ENCODE results near the gene PLK3. TPM values are rescaled to one million over a fixed set of nuclear protein-coding genes. Genes with fewer than 3 reads are reported as not detected.

Gene PLK3
- total RNA-seq, 1 experiment from 2014 or later: 14.6 TPM

- no peak for DNase-seq (ENCODE audit: extremely low read depth, low read depth)
These were observed 49.5 kb downstream of the PLK3 start for GRCh38 chr1:44849575-44850132.

GRCh38 chr1:44851308-44851707 lies 51.1 kb downstream of the PLK3 start:
- DNase-seq (ENCODE audit: extremely low read depth, low read depth): no peak

- DNase-seq (ENCODE audit: extremely low read depth, low read depth): no peak
These were observed 53.0 kb downstream of the PLK3 start for GRCh38 chr1:44853201-44853600.

GRCh38 chr1:44854970-44855369 lies 54.8 kb downstream of the PLK3 start:
- DNase-seq (ENCODE audit: extremely low read depth, low read depth): no peak

Small RNA genes lying within 50 kb of the gene (small RNA-seq; reads per million reads assigned to genes)
- gene AL136380.1: 0 reads per million in 2 experiments
- 16.0 to 143 reads per million in 2 experiments for gene SNORD38A
- gene SNORD38B: 0 reads per million in 2 experiments
- 436 to 1,994 reads per million in 2 experiments for gene SNORD46
- 0 reads per million in 2 experiments for gene SNORD55

Other genes starting within 250 kb of the PLK3 start
- gene TMEM53, start 125.9 kb upstream of the PLK3 start, total RNA-seq (2014; rRNA removed; shearing (Covaris generic)): 2.3 and 4.5 TPM in 2 replicates
- gene ARMH1, start 125.7 kb upstream of the PLK3 start, total RNA-seq (2014; rRNA removed; shearing (Covaris generic)): 0.62 TPM in 1 of 2 replicates, not detected in the other
- gene RNU5D-1, start 69.2 kb upstream of the PLK3 start, total RNA-seq (2014; rRNA removed; shearing (Covaris generic)): not detected in 2 replicates
- gene KIF2C, start 60.5 kb upstream of the PLK3 start, total RNA-seq (2014; rRNA removed; shearing (Covaris generic)): 43.6 and 49.8 TPM in 2 replicates
- gene RPS8, start 24.8 kb upstream of the PLK3 start, total RNA-seq (2014; rRNA removed; shearing (Covaris generic)): 2,929 and 2,948 TPM in 2 replicates
- not detected in 2 replicates for gene BEST4, start 12.2 kb upstream of the PLK3 start, total RNA-seq (2014; rRNA removed; shearing (Covaris generic))
- gene DYNLT4, start 7.0 kb downstream of the PLK3 start, total RNA-seq (2014; rRNA removed; shearing (Covaris generic)): 0.25 TPM in 1 of 2 replicates, not detected in the other
- gene BTBD19, start 8.1 kb downstream of the PLK3 start, total RNA-seq (2014; rRNA removed; shearing (Covaris generic)): 1.5 and 2.0 TPM in 2 replicates
- gene PTCH2, start 42.9 kb downstream of the PLK3 start, total RNA-seq (2014; rRNA removed; shearing (Covaris generic)): 0.02 and 0.12 TPM in 2 replicates
- 22.8 and 23.0 TPM in 2 replicates for gene EIF2B3, start 186.2 kb downstream of the PLK3 start, total RNA-seq (2014; rRNA removed; shearing (Covaris generic))
- 13.5 and 13.6 TPM in 2 replicates for gene HECTD3, start 210.9 kb downstream of the PLK3 start, total RNA-seq (2014; rRNA removed; shearing (Covaris generic))
- gene UROD, start 211.9 kb downstream of the PLK3 start, total RNA-seq (2014; rRNA removed; shearing (Covaris generic)): 88.6 and 89.2 TPM in 2 replicates